CD4-positive, CD25-positive, alpha-beta regulatory T cell (primary cell): ENCODE measurements around the gene FRMD3. TPM values are rescaled to one million over a fixed set of nuclear protein-coding genes. Genes with fewer than 3 reads are reported as not detected.

Source experiments
- ATAC-seq, 2 donors: fragments of 150-1000 bp; cut with Tn5 transposase; one replicate each; pipeline ENCODE4 v1.10.0; 2021; ENCODE audit warnings: low read depth in 2 of 2, moderate number of reproducible peaks in 2 of 2, moderate library complexity in 1 of 2
- DNase-seq, 3 donors: peaks; one replicate each; pipeline versions ENCODE4 v3.0.0 to v3.0.0-alpha.2; 2012 to 2022; ENCODE audit warnings: mixed read lengths in 1 of 3
- H3K27ac ChIP-seq: one replicate; pipeline ENCODE4 v1.7.0; 2013; ENCODE audit warnings: mild to moderate bottlenecking, low read length; ENCODE audit not compliant: insufficient read depth, poor library complexity, severe bottlenecking
- H3K27me3 ChIP-seq: one replicate; pipeline ENCODE4 v1.7.0; 2013; ENCODE audit warnings: low read length; ENCODE audit not compliant: control insufficient read depth, insufficient read depth
- H3K36me3 ChIP-seq: one replicate; pipeline ENCODE4 v1.7.0; 2013; ENCODE audit warnings: mild to moderate bottlenecking, low read length, moderate library complexity; ENCODE audit not compliant: control insufficient read depth, insufficient read depth
- H3K4me1 ChIP-seq: 2 replicates; pipeline ENCODE4 v1.7.0; 2013; ENCODE audit warnings: mild to moderate bottlenecking, low read length; ENCODE audit not compliant: insufficient read depth, control insufficient read depth, poor library complexity, severe bottlenecking
- H3K4me3 ChIP-seq: one replicate; pipeline ENCODE4 v1.7.0; 2013; ENCODE audit warnings: low read depth, mild to moderate bottlenecking, low read length, moderate library complexity
- H3K9me3 ChIP-seq, 2 experiments: 1 replicate in 1 of 2; 2 replicates in 1 of 2; pipeline ENCODE4 v1.7.0; 2013; ENCODE audit warnings: low read length in 2 of 2, mild to moderate bottlenecking in 1 of 2, moderate library complexity in 1 of 2; ENCODE audit not compliant: control insufficient read depth in 2 of 2
- H3K27ac Mint-ChIP-seq, 3 donors: one replicate each; pipeline ENCODE4 v1.8.0; 2020 to 2022; ENCODE audit warnings: mild to moderate bottlenecking in 3 of 3, mixed read lengths in 3 of 3, moderate library complexity in 2 of 3
- H3K27me3 Mint-ChIP-seq: one replicate; pipeline ENCODE4 v1.8.0; 2022; ENCODE audit warnings: mild to moderate bottlenecking, mixed read lengths
- H3K36me3 Mint-ChIP-seq: one replicate; pipeline ENCODE4 v1.8.0; 2020; ENCODE audit warnings: mixed read lengths
- H3K4me1 Mint-ChIP-seq, 4 donors: one replicate each; pipeline ENCODE4 v1.8.0; 2020 to 2022; ENCODE audit warnings: mixed read lengths in 4 of 4, mild to moderate bottlenecking in 1 of 4
- H3K4me3 Mint-ChIP-seq, 4 donors: one replicate each; pipeline ENCODE4 v1.8.0; 2020 to 2022; ENCODE audit warnings: mild to moderate bottlenecking in 4 of 4, mixed read lengths in 4 of 4, moderate library complexity in 3 of 4
- H3K9me3 Mint-ChIP-seq, 7 donors: one replicate each; pipeline ENCODE4 v1.8.0; 2020 to 2022; ENCODE audit warnings: mixed read lengths in 7 of 7, mild to moderate bottlenecking in 3 of 7, moderate library complexity in 2 of 7
- polyA plus RNA-seq, 4 donors: library from polyadenylated mRNA; unstranded; fragments of 300-500 nt; fragmentation: Illumina TruSeq; gene quantifications; one replicate each; pipeline ENCODE4 v1.2.3, GENCODE V29; 2021
- total RNA-seq: library from RNA; stranded (reverse); gene quantifications from one replicate; pipeline ENCODE4 v1.2.3, GENCODE V29; 2022

FRMD3 gene
- total and polyA plus RNA-seq, 5 donors from 2014 or later = 0.25 to 2.8 TPM; not detected in 3

DNA sequence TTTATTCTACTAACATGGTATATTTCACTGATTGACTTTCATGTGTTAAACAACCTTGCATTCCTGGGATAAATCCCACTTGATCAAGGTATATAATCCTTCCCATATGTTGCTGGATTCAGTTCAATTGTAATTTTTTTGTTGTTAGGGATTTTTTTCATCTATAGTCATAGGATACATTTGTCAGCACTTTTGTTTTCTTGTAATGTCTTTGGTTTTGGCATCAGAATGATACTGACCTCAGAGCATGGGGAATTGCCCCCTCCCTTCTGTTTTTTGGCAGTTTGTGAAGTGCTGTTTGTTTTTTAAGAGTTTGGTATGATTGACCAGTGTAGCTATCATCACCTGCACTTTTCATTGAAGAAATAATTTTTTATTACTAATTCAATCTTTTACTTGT is 298.5 kb downstream of the FRMD3 start:
- ATAC-seq = no peak
- no peak overlapping the region for H3K27ac Mint-ChIP-seq
- no peak overlapping the region for H3K4me3 Mint-ChIP-seq
- Histone ChIP-seq H3K4me1 (no peaks in the 10 kb centered on the region), H3K27me3 (no peaks in the 10 kb centered on the region), H3K9me3 (no peaks in the 10 kb centered on the region), H3K4me3 (no peak overlapping the region), H3K27ac (no peak overlapping the region), H3K36me3 (no peaks in the 10 kb centered on the region)
- peaks cover 0 to 2% (median 0%) of the 10 kb centered on the region in 7 donors for H3K9me3 Mint-ChIP-seq
- DNase-seq = no peak
- H3K27me3 Mint-ChIP-seq = peaks cover 4% of the 10 kb centered on the region
- H3K36me3 Mint-ChIP-seq = no peaks in the 10 kb centered on the region
- no peaks in the 10 kb centered on the region for H3K4me1 Mint-ChIP-seq

DNA sequence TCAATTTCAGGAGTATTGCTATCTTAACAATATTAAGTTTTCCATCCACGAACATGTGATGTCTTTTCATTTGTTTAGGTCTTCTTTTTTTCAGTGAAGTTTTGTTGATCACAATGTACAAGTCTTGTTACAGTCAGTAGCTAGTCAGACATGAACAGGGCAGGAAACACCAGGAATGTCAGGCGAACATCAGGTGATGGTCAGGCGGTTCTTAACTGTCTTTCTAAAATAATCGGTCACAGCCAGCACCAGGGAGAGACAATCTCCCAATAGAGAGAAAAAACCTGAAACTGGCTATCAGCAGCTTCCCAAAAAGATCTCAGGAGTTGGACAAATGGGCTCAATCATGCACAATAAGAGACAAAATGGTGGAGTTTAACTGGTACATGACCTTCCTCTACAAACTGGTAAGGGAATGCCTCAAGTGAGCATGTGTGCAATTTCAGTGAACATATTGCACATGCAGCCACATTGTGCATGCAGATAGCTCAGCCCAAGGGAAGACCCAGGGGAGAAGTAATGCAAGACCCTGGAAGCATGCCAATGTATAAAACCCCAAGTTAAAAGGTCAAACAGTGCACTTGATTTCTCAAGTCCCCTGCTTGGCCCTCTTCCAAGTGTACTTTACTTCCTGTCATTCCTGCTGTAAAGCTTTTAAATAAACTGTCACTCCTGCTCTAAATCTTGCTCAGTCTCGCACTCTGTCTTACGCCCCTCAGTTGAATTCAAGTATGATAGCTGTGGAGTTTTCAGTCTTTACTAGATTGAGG is 299.1 kb downstream of the FRMD3 start:
- no peaks in the 10 kb centered on the region for H3K4me1 ChIP-seq
- H3K4me3 ChIP-seq = no peak overlapping the region
- ATAC-seq = no peak
- H3K36me3 Mint-ChIP-seq = no peaks in the 10 kb centered on the region
- H3K4me3 Mint-ChIP-seq = no peak overlapping the region
- H3K27ac Mint-ChIP-seq = no peak overlapping the region
- no peaks in the 10 kb centered on the region for H3K9me3 ChIP-seq
- no peaks in the 10 kb centered on the region for H3K36me3 ChIP-seq
- H3K27ac ChIP-seq = no peak overlapping the region
- H3K9me3 Mint-ChIP-seq = peaks cover 0 to 2% (median 0%) of the 10 kb centered on the region in 7 donors
- no peak for DNase-seq
- H3K4me1 Mint-ChIP-seq = no peaks in the 10 kb centered on the region
- H3K27me3 ChIP-seq = no peaks in the 10 kb centered on the region
- peaks cover 4% of the 10 kb centered on the region for H3K27me3 Mint-ChIP-seq

DNA sequence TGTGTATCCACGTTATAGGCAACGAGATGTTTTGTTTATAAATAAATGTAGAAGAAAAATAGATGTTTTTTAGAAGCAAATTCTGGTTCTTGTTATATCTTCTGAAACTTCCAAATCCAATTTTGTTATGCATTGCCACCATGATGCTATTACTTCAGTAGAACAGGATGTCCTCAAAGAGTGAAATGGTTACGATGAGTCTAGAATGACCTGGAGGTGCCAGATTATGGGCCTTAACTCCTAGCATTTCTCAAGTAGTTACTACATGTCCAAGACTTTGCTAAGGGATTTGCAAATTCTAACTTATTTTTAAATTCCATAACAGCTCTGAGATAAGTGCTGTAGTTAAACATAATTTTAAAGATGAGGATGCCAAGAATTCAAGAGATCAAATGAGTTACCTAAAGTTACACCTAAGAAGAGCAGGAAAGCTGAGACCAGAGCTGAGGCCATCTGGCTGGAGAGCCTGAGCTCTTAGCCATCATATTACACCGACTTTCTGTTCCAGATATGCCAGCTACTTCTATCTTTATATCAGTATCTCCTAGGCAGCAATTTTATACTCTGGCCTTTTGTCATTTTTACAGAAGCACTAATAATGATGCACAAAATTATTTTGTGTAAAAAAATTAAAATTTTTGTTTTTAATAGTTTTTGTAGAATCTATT is 302.0 kb downstream of the FRMD3 start:
- no peaks in the 10 kb centered on the region for H3K9me3 Mint-ChIP-seq
- no peaks in the 10 kb centered on the region for H3K4me1 Mint-ChIP-seq
- H3K27me3 Mint-ChIP-seq = peaks cover 4% of the 10 kb centered on the region
- H3K4me3 Mint-ChIP-seq = no peak overlapping the region
- Histone ChIP-seq H3K36me3 (no peaks in the 10 kb centered on the region), H3K27me3 (no peaks in the 10 kb centered on the region), H3K4me1 (no peaks in the 10 kb centered on the region), H3K4me3 (no peak overlapping the region), H3K9me3 (no peaks in the 10 kb centered on the region), H3K27ac (no peak overlapping the region)
- H3K27ac Mint-ChIP-seq = no peak overlapping the region
- DNase-seq (no peak), ATAC-seq (no peak)
- no peaks in the 10 kb centered on the region for H3K36me3 Mint-ChIP-seq

DNA sequence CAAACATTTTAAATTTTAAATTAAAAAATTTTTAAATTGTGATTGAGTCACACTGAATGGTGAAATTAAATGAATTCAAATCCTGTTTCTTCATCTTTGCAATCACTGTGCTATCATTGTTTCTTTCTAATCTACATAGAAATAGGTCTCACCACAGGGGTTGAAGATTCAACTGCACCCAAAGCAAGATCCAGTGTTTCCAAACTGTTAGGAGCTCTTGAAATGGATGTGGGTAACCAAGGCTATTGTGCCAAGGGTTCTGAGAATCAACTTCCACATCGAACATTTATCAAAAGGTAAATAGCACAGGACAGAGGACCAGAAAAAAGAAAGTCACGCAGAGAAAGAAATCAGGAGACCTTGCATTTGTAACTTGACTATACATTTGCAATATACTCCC is 302.7 kb downstream of the FRMD3 start:
- DNase-seq (no peak), ATAC-seq (no peak)
- no peak overlapping the region for H3K27ac ChIP-seq
- no peak overlapping the region for H3K27ac Mint-ChIP-seq
- no peak overlapping the region for H3K4me3 ChIP-seq
- H3K9me3 ChIP-seq = no peaks in the 10 kb centered on the region
- H3K4me3 Mint-ChIP-seq = no peak overlapping the region
- no peaks in the 10 kb centered on the region for H3K36me3 Mint-ChIP-seq
- H3K4me1 Mint-ChIP-seq = no peaks in the 10 kb centered on the region
- no peaks in the 10 kb centered on the region for H3K9me3 Mint-ChIP-seq
- no peaks in the 10 kb centered on the region for H3K4me1 ChIP-seq
- H3K27me3 Mint-ChIP-seq = peaks cover under 1% of the 10 kb centered on the region
- no peaks in the 10 kb centered on the region for H3K36me3 ChIP-seq
- H3K27me3 ChIP-seq = no peaks in the 10 kb centered on the region

DNA sequence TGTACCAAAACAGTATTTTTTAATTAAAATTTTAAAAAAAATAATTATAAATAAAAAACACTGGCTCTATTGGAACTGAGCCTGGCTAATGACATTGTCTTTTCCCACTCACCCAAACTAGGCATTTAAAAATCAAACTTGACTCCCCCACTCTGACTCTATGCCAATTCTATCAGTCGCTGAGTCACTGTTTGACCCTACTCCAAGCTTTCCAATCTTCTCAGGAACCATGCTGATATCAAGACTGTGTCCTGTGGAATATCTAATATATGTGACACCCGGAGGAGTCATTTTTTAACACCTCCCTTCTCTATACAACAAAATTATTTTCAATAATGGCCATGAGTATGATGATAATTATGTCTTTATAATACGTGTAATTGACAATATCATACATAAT is 303.7 kb downstream of the FRMD3 start:
- H3K36me3 Mint-ChIP-seq = no peaks in the 10 kb centered on the region
- H3K9me3 Mint-ChIP-seq = no peaks in the 10 kb centered on the region
- ATAC-seq = no peak

DNA sequence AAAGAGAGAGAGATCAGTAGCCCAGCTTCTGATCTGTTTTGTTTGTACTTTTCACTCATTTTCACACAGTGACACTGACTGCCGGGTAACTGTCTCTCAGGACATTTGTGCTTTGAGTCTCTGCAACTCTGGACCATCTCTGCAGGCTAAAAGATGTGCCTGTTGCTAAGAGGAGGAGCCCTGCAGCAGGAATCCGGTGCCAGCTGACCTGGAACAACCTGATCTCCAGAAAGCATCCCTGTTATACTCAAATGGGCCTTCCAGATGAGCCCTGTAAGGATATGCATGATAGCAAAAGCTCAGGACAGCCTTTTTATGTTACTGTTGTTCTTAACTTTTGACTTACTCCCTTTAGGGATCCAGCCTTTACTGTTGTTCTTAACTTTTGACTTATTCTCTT is 304.6 kb downstream of the FRMD3 start:
- Mint-ChIP-seq H3K9me3 (no peaks in the 10 kb centered on the region), H3K27me3 (no peaks in the 10 kb centered on the region), H3K36me3 (no peaks in the 10 kb centered on the region), H3K4me1 (no peaks in the 10 kb centered on the region), H3K4me3 (no peak overlapping the region), H3K27ac (no peak overlapping the region)
- DNase-seq (no peak), ATAC-seq (no peak)
- Histone ChIP-seq H3K27me3 (no peaks in the 10 kb centered on the region), H3K4me1 (no peaks in the 10 kb centered on the region), H3K4me3 (no peak overlapping the region), H3K36me3 (no peaks in the 10 kb centered on the region), H3K9me3 (no peaks in the 10 kb centered on the region), H3K27ac (no peak overlapping the region)

More for the DNA sequence above, 303.7 kb downstream of the FRMD3 start:
- no peaks in the 10 kb centered on the region for H3K27me3 ChIP-seq
- H3K27ac ChIP-seq = no peak overlapping the region
- no peak for DNase-seq
- Mint-ChIP-seq H3K4me3 (no peak overlapping the region), H3K4me1 (no peaks in the 10 kb centered on the region), H3K27ac (no peak overlapping the region), H3K27me3 (no peaks in the 10 kb centered on the region)
- no peak overlapping the region for H3K4me3 ChIP-seq
- no peaks in the 10 kb centered on the region for H3K9me3 ChIP-seq
- H3K36me3 ChIP-seq = no peaks in the 10 kb centered on the region
- H3K4me1 ChIP-seq = no peaks in the 10 kb centered on the region

DNA sequence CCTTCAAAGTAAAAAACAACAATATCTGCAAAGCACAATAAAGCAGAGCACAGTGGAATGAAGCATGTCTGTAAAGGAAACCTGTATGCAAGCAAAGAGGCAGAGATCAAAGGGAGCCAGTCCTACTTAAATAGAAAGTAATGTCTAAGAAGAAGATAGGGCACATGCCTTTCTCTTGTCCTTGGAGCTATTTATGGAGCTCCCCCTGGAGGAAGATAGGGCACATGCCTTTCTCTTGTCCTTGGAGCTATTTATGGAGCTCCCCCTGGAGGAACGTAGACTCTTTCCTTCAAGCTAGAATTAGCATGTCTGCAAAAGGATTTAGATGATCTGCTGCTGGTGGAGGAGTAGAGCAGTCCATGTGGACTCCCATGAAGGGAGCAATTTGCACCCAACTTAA is 307.2 kb downstream of the FRMD3 start:
- no peaks in the 10 kb centered on the region for H3K4me1 Mint-ChIP-seq
- H3K27me3 ChIP-seq = no peaks in the 10 kb centered on the region
- H3K9me3 ChIP-seq = no peaks in the 10 kb centered on the region
- no peak for ATAC-seq
- no peak overlapping the region for H3K27ac Mint-ChIP-seq
- no peaks in the 10 kb centered on the region for H3K36me3 Mint-ChIP-seq
- H3K4me1 ChIP-seq = no peaks in the 10 kb centered on the region
- H3K27me3 Mint-ChIP-seq = no peaks in the 10 kb centered on the region
- DNase-seq = no peak
- no peak overlapping the region for H3K4me3 Mint-ChIP-seq
- no peaks in the 10 kb centered on the region for H3K36me3 ChIP-seq
- no peak overlapping the region for H3K4me3 ChIP-seq
- no peak overlapping the region for H3K27ac ChIP-seq
- H3K9me3 Mint-ChIP-seq = no peaks in the 10 kb centered on the region

DNA sequence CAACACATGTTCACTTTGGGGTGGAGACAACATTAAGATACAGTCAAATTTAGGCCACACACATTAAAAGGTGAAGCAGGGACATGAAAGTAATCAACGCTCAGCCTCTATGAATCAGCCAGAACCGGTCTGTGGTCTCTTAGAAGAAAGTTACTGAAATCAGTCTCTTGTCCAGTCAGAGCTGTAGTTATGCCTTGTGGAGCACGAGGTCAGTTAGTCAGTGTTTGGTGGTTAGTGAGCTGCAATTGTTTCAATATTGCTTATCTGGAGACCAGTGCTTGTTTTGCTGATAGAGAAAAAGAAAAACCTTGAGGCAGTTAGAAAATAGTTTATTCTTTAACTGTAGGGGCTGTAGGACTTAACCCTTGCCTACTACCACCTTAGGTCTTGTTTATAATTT is 317.5 kb downstream of the FRMD3 start:
- H3K4me3 ChIP-seq = no peak overlapping the region
- Mint-ChIP-seq H3K4me1 (peaks cover 0 to 6% (median 1%) of the 10 kb centered on the region in 4 donors), H3K4me3 (no peak overlapping the region), H3K36me3 (no peaks in the 10 kb centered on the region), H3K9me3 (peaks cover 0 to 11% (median 0%) of the 10 kb centered on the region in 7 donors), H3K27me3 (peaks cover 26% of the 10 kb centered on the region), H3K27ac (no peak overlapping the region)
- no peaks in the 10 kb centered on the region for H3K36me3 ChIP-seq
- no peaks in the 10 kb centered on the region for H3K27me3 ChIP-seq
- no peak for DNase-seq
- ATAC-seq = no peak
- peaks cover 3% of the 10 kb centered on the region for H3K4me1 ChIP-seq
- H3K9me3 ChIP-seq = no peaks in the 10 kb centered on the region
- H3K27ac ChIP-seq = no peak overlapping the region
